Mucosa of descending colon (tissue), 3 donors: ENCODE measurements around the gene NRGN. TPM values are rescaled to one million over a fixed set of nuclear protein-coding genes. Genes with fewer than 3 reads are reported as not detected.
"Not testable (repeated sequence)": the region's sequence is repeated elsewhere in the genome, so short reads cannot be mapped to it uniquely, and the experiment has no call there.

Source experiments
- ATAC-seq: fragments of 200-7000 bp; cut with Tn5 transposase; one replicate; pipeline ENCODE4 v1.9.1; 2020; ENCODE audit warnings: mild to moderate bottlenecking, moderate library complexity
- DNase-seq, 3 donors: peaks; one replicate each; pipeline ENCODE4 v3.0.0-alpha.2; 2020
- H3K36me3 ChIP-seq: fragments of 200-600 bp; one replicate; pipeline ENCODE4 v1.8.0; 2021; ENCODE audit warnings: low read depth, mild to moderate bottlenecking
- H3K4me1 ChIP-seq: fragments of 200-600 bp; one replicate; pipeline ENCODE4 v1.8.0; 2021; ENCODE audit warnings: low read depth, mild to moderate bottlenecking
- H3K4me3 ChIP-seq: fragments of 200-600 bp; one replicate; pipeline ENCODE4 v1.8.0; 2021; ENCODE audit warnings: mild to moderate bottlenecking
- H3K9me3 ChIP-seq: fragments of 200-600 bp; one replicate; pipeline ENCODE4 v1.8.0; 2021; ENCODE audit warnings: mild to moderate bottlenecking
- CTCF ChIP-seq: fragments of 200-600 bp; IDR thresholded peaks from one replicate; pipeline ENCODE4 v1.8.0; 2022; ENCODE audit warnings: antibody characterized with exemption, mild to moderate bottlenecking
- intact Hi-C, 2 donors: fragments of 100-400 bp; cut with DNase I in 1 of 2; cut with micrococcal nuclease in 1 of 2; formaldehyde crosslinking; loops; one replicate each; pipeline versions ENCODE4 v1.11.0 to v1.11.1; 2022; cut with DNase I, micrococcal nuclease
- total RNA-seq, 3 donors: library from RNA; stranded (reverse); fragmentation: NEBNext Ultra II Directional in 2 of 3; extraction: Animal tissue kit (Norgen Biotek cat#: 25700) in 2 of 3; gene quantifications; one replicate each; pipeline versions ENCODE4 v1.2.1 to v1.2.4, GENCODE V29; 2021 to 2023
- donor health status: DM: no; HTN: no; CAD: no; lungs with moderate emphysema.
- donor health status: DM: no; HTN: no; CAD: no.
- donor health status: DM: no; HTN: yes; CAD: no.

NRGN gene
- total RNA-seq, 3 donors from 2014 or later, result 1.7 to 5.3 (median 2.0) TPM

- H3K9me3 ChIP-seq, result no peaks in the 10 kb centered on the region
- ATAC-seq (peak; percentile 96), DNase-seq (peak in 2 of 3 donors; percentile 45 to 73)
- H3K4me1 ChIP-seq, result peaks cover 2% of the 10 kb centered on the region
- TF ChIP-seq CTCF, result no peak
- no peak overlapping the region for H3K4me3 ChIP-seq
- intact Hi-C loops, result no loop called here
- no peaks in the 10 kb centered on the region for H3K36me3 ChIP-seq
Observed at GRCh38 chr11:124768914-124769313, 29.2 kb downstream of the NRGN start.

- Histone ChIP-seq H3K9me3 (no peaks in the 10 kb centered on the region), H3K4me3 (no peak overlapping the region), H3K36me3 (no peaks in the 10 kb centered on the region), H3K4me1 (peaks cover 2% of the 10 kb centered on the region)
- ATAC-seq, result no peak
- no peak for DNase-seq
- TF ChIP-seq CTCF, result no peak
- intact Hi-C loops, result no loop called here
Observed at GRCh38 chr11:124769806-124770774, 30.3 kb downstream of the NRGN start.

- H3K36me3 ChIP-seq, DNase-seq, H3K9me3 ChIP-seq, intact Hi-C loops, ATAC-seq, H3K4me1 ChIP-seq, H3K4me3 ChIP-seq: not testable (repeated sequence)
Observed at GRCh38 chr11:124770959-124771358, 31.2 kb downstream of the NRGN start.

GRCh38 chr11:124776865-124777645, 37.3 kb downstream of the NRGN start:
- intact Hi-C loops, result no loop called here
- no peaks in the 10 kb centered on the region for H3K4me1 ChIP-seq
- DNase-seq (no peak), ATAC-seq (no peak)
- no peaks in the 10 kb centered on the region for H3K36me3 ChIP-seq
- no peak overlapping the region for H3K4me3 ChIP-seq
- no peak for TF ChIP-seq CTCF
- H3K9me3 ChIP-seq, result no peaks in the 10 kb centered on the region

- H3K36me3 ChIP-seq, result no peaks in the 10 kb centered on the region
- no peak for TF ChIP-seq CTCF
- no peak overlapping the region for H3K4me3 ChIP-seq
- ATAC-seq (peak; percentile 46), DNase-seq (no peak)
- H3K4me1 ChIP-seq, result no peaks in the 10 kb centered on the region
- no peaks in the 10 kb centered on the region for H3K9me3 ChIP-seq
- intact Hi-C loops, result no loop called here
Observed at GRCh38 chr11:124778281-124778680, 38.5 kb downstream of the NRGN start.

GRCh38 chr11:124779568-124779967, 39.8 kb downstream of the NRGN start:
- ATAC-seq, result no peak
- H3K9me3 ChIP-seq, result no peaks in the 10 kb centered on the region
- no peak for DNase-seq
- no peaks in the 10 kb centered on the region for H3K36me3 ChIP-seq
- no peak for TF ChIP-seq CTCF
- intact Hi-C loops, result no loop called here
- H3K4me1 ChIP-seq, result no peaks in the 10 kb centered on the region
- no peak overlapping the region for H3K4me3 ChIP-seq
